Smooth muscle cell (in vitro differentiated cells): ENCODE results near the gene CYRIA. TPM values are rescaled to one million over a fixed set of nuclear protein-coding genes. Genes with fewer than 3 reads are reported as not detected.

Experiments used
- DNase-seq: peaks from one replicate; lab custom pipeline; 2025; ENCODE audit not compliant: unreplicated experiment; lab: John Stamatoyannopoulos, UW
- H2AFZ ChIP-seq: fragments of 200-600 bp; sonication (generic); 2 replicates; pipeline ENCODE4 v1.6.0; 2016; ENCODE audit warnings: antibody characterized with exemption, low read depth, mild to moderate bottlenecking
- H3F3A ChIP-seq: fragments of 200-600 bp; sonication (generic); 2 replicates; pipeline ENCODE4 v1.6.0; 2017; ENCODE audit warnings: antibody characterized with exemption, low read depth
- H3K27ac ChIP-seq: fragments of 200-600 bp; sonication (generic); 2 replicates; pipeline ENCODE4 v1.5.1; 2016; ENCODE audit warnings: low read depth, mild to moderate bottlenecking
- H3K27me3 ChIP-seq: fragments of 200-600 bp; sonication (generic); 2 replicates; pipeline ENCODE4 v1.6.1; 2016; ENCODE audit warnings: low read depth, mild to moderate bottlenecking
- H3K36me3 ChIP-seq: fragments of 200-600 bp; sonication (generic); 2 replicates; pipeline ENCODE4 v1.5.1; 2016; ENCODE audit warnings: low read depth
- H3K4me1 ChIP-seq: fragments of 200-600 bp; sonication (generic); 2 replicates; pipeline ENCODE4 v1.5.1; 2016; ENCODE audit warnings: low read depth
- H3K4me2 ChIP-seq: fragments of 200-600 bp; sonication (generic); 2 replicates; pipeline ENCODE4 v1.6.0; 2016; ENCODE audit warnings: mild to moderate bottlenecking
- H3K4me3 ChIP-seq: fragments of 200-600 bp; sonication (generic); 2 replicates; pipeline ENCODE4 v1.5.1; 2016; ENCODE audit warnings: mild to moderate bottlenecking
- H3K79me2 ChIP-seq: fragments of 200-600 bp; sonication (generic); 2 replicates; pipeline ENCODE4 v1.6.0; 2016; ENCODE audit warnings: low read depth, mild to moderate bottlenecking
- H3K9ac ChIP-seq: fragments of 200-600 bp; sonication (generic); 2 replicates; pipeline ENCODE4 v1.6.0; 2016; ENCODE audit warnings: low read depth
- H3K9me3 ChIP-seq: fragments of 200-600 bp; sonication (generic); replicated peaks from 2 replicates; pipeline ENCODE4 v1.5.1; 2016; ENCODE audit warnings: low read depth
- H4K20me1 ChIP-seq: fragments of 200-600 bp; sonication (generic); 2 replicates; pipeline ENCODE4 v1.6.0; 2016; ENCODE audit warnings: low read depth
- WGBS: methylation state at CpG from one replicate; pipeline ENCODE4 v1.1.7; 2016; ENCODE audit warnings: low lambda C conversion rate; 5-methylcytosine and 5-hydroxymethylcytosine counted together
- polyA plus RNA-seq: library from polyadenylated mRNA; unstranded; fragments of >200 nt; fragmentation: Nextera tagmentation; extraction: Ambion mirVana; gene quantifications from 2 replicates; pipeline ENCODE4 v1.2.1, GENCODE V29; 2016
- total RNA-seq: library from RNA; depleted of rRNA; stranded (reverse); fragments of >200 nt; gene quantifications from 2 replicates; pipeline ENCODE4 v1.2.3, GENCODE V29; 2014
- TF ChIP-seq, protein P1 (sequence below): fragments of 200-600 bp; sonication (generic); IDR thresholded peaks from 2 replicates; pipeline ENCODE4 v1.5.1; 2017; ENCODE audit warnings: borderline replicate concordance, mild to moderate bottlenecking, antibody characterized with exemption; ENCODE audit not compliant: insufficient read depth, poor library complexity, severe bottlenecking

The CYRIA gene
- total and polyA plus RNA-seq, 2 experiments from 2014 or later, result 1.7 to 5.8 TPM

DNA sequence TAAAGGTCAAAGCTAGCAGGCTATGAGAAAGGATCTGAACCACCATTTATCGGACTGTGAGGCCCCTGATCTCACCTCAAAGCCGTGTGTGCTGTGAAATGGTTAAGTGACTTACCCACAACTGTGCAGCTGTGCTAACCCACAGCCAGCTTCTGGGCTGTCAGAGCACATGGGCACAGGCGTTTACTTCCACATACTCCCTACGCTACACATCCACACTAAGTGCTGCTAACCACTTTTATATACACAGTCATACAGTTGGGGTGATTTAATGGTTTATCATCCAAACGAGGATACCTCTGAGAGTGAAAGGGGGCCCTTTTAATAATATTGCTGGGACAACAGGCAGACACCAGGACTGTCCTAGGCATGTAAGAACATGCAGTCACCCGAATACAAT is 37.3 kb downstream of the CYRIA start:
- 65% methylated on average over 6 of the region's 6 CpGs for WGBS
- Histone ChIP-seq H3K4me2 (no peak overlapping the region), H3K4me3 (no peak overlapping the region)

DNA sequence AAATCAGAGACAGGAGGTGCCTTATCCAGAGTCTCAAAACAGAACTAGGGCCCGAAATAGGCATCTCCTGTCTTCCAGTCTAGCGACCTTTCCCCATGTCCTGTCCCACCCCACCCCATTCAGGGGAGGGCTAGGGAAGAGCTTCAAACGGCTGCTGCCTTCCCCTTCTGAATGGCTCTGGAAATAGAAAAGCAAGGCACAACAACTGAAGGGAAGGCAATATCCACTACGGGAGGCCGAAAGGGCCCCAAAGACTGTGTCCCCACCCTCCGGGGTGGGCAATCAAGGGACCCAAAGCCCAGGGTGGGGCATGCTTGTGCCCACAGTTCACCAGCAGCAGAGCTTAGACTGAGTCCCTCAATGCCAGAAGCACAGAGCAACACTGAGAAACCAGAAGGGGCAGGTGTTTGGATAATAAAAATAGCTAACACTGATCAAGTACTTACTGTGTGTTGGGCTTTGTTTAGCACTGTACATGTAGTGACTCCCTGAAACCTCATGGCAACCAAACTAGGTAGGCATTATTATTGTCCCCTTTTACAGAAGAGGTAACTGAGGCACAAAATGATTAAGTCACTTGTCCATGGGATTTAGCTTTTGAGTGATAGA is 38.5 kb downstream of the CYRIA start:
- Histone ChIP-seq H2AFZ (no peak overlapping the region), H3K27ac (no peak overlapping the region), H3K36me3 (no peaks in the 10 kb centered on the region), H3F3A (peaks cover 2% of the 10 kb centered on the region), H3K4me3 (no peak overlapping the region), H3K4me2 (no peak overlapping the region), H3K4me1 (peaks cover 5% of the 10 kb centered on the region), H4K20me1 (no peaks in the 10 kb centered on the region), H3K27me3 (no peaks in the 10 kb centered on the region), H3K79me2 (no peaks in the 10 kb centered on the region), H3K9ac (no peak overlapping the region), H3K9me3 (no peaks in the 10 kb centered on the region)
- TF ChIP-seq, protein P1, sequence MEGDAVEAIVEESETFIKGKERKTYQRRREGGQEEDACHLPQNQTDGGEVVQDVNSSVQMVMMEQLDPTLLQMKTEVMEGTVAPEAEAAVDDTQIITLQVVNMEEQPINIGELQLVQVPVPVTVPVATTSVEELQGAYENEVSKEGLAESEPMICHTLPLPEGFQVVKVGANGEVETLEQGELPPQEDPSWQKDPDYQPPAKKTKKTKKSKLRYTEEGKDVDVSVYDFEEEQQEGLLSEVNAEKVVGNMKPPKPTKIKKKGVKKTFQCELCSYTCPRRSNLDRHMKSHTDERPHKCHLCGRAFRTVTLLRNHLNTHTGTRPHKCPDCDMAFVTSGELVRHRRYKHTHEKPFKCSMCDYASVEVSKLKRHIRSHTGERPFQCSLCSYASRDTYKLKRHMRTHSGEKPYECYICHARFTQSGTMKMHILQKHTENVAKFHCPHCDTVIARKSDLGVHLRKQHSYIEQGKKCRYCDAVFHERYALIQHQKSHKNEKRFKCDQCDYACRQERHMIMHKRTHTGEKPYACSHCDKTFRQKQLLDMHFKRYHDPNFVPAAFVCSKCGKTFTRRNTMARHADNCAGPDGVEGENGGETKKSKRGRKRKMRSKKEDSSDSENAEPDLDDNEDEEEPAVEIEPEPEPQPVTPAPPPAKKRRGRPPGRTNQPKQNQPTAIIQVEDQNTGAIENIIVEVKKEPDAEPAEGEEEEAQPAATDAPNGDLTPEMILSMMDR, result no peak
- 93% methylated on average over 6 of the region's 6 CpGs for WGBS
- DNase-seq, result no peak

More for the DNA sequence above, 37.3 kb downstream of the CYRIA start:
- H3K4me1 ChIP-seq, result peaks cover 5% of the 10 kb centered on the region
- no peaks in the 10 kb centered on the region for H3K79me2 ChIP-seq
- no peaks in the 10 kb centered on the region for H3K27me3 ChIP-seq
- no peak overlapping the region for H3K27ac ChIP-seq
- H3F3A ChIP-seq, result no peaks in the 10 kb centered on the region
- H2AFZ ChIP-seq, result no peak overlapping the region
- DNase-seq, result no peak
- H3K36me3 ChIP-seq, result no peaks in the 10 kb centered on the region
- no peaks in the 10 kb centered on the region for H3K9me3 ChIP-seq
- no peaks in the 10 kb centered on the region for H4K20me1 ChIP-seq
- TF ChIP-seq, protein P1, result no peak
- H3K9ac ChIP-seq, result no peak overlapping the region

GRCh38 chr2:16626497-16626896 is 39.1 kb downstream of the CYRIA start:
- TF ChIP-seq, protein P1, result no peak
- H4K20me1 ChIP-seq, result no peaks in the 10 kb centered on the region
- no peak for DNase-seq
- H3K79me2 ChIP-seq, result no peaks in the 10 kb centered on the region
- H3K9me3 ChIP-seq, result no peaks in the 10 kb centered on the region
- WGBS, result 79% methylated on average over 3 of the region's 3 CpGs
- no peaks in the 10 kb centered on the region for H3K27me3 ChIP-seq
- H3K4me3 ChIP-seq, result no peak overlapping the region
- H3K36me3 ChIP-seq, result no peaks in the 10 kb centered on the region
- no peak overlapping the region for H2AFZ ChIP-seq
- H3K4me2 ChIP-seq, result no peak overlapping the region
- H3K27ac ChIP-seq, result no peak overlapping the region
- H3F3A ChIP-seq, result peaks cover 7% of the 10 kb centered on the region
- peaks cover 5% of the 10 kb centered on the region for H3K4me1 ChIP-seq
- H3K9ac ChIP-seq, result no peak overlapping the region

DNA sequence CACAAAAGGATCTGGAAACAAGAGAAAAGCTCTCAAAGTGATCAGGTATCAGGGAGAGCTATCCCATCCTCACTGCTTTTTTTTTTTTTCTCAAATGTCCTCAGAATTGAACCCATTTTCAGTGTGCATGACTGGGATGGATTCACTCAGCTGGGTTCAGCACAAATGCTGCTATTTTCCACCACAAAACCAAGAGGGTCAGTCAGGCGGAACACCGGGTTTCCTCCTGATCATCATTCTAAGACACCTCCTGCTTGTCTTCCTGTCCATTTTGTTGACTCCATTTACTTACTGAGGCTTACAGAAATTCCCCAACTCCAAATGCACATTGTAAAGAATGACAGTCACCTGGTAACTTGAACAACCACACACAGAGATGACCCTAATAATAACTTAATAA is 39.9 kb downstream of the CYRIA start:
- TF ChIP-seq, protein P1, result no peak
- Histone ChIP-seq H3K4me2 (no peak overlapping the region), H3K9me3 (no peaks in the 10 kb centered on the region), H3K27ac (no peak overlapping the region), H3K4me3 (no peak overlapping the region), H3K27me3 (no peaks in the 10 kb centered on the region), H3K79me2 (no peaks in the 10 kb centered on the region), H3K4me1 (peaks cover 5% of the 10 kb centered on the region), H3K36me3 (no peaks in the 10 kb centered on the region), H4K20me1 (no peaks in the 10 kb centered on the region), H3K9ac (no peak overlapping the region), H2AFZ (no peak overlapping the region), H3F3A (peaks cover 7% of the 10 kb centered on the region)
- WGBS, result 96% methylated on average over 2 of the region's 2 CpGs
- DNase-seq, result no peak
